Choroid plexus epithelial cell (primary cell): ENCODE measurements around the gene AP1B1.

Experiments used
- DNase-seq: peaks from one replicate; pipeline ENCODE4 v3.0.0-alpha.2; 2010; ENCODE audit warnings: low read depth
- H3K4me3 ChIP-seq: 2 replicates; pipeline ENCODE4 v1.5.1; 2011; ENCODE audit warnings: low read depth, mild to moderate bottlenecking, control low read depth, low read length, moderate library complexity
- CTCF ChIP-seq: conservative IDR thresholded peaks from 2 replicates; pipeline ENCODE4 v1.5.1; 2011; ENCODE audit warnings: low read depth, mild to moderate bottlenecking, control low read depth, inconsistent platforms, low read length, moderate library complexity

AP1B1 gene

DNA sequence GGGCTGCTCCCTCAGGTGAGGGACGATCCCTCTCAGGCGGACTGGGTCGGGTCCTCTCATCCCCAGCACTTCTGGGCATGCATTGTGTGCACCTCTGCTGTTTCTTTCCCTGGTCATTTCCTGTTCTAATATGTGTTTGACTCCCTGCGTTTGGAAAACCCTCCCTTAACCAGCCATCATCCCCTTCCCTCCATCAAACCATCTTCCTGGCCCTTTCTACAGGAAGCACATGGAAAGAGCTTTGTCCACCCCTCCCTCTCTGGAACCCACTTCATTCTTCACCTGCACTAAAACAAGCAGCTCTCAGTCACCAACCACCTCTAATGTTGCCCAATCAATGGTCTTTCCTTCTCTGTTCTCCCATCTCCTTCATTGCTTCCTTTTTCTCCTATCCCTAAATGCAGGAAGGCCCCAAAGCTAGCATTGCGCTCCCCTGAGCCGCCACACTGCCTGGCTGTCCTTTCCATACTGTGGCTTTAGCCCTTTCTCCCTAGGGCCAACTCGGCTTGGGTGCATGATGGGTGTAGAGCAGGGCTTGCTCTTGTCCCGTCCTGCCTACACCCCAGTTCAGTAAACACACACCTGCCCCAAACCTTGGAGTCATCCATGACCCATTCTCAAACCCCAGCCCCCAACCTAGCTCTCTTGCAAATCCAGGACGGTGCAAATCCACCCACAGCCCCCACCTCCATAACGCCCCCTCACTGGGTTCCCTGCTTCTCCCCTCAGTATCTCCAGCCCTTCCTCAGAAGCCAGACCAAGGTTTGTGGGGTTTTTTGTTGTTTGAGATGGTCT lies 87.4 kb downstream of the AP1B1 start:
- no peak overlapping the region for H3K4me3 ChIP-seq
- no peak for DNase-seq
- no peak for TF ChIP-seq CTCF

DNA sequence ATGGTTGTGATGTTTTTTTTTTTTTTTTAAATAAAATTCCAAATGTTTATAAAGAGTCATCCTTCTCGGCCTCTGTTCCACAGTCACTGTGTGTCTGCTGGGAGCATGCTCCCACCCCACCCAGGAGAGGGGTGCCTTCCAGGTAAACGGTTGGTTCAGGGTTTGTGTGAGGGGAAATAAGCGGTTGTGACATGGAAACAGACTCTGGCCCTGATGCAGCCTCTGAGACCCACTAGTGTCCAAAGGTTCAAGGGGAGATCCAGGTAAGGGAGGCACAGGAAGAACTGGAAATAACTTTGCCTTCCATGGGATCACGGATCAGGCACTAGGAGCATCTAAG lies 87.9 kb downstream of the AP1B1 start:
- no peak for TF ChIP-seq CTCF
- H3K4me3 ChIP-seq, result no peak overlapping the region
- DNase-seq, result no peak

DNA sequence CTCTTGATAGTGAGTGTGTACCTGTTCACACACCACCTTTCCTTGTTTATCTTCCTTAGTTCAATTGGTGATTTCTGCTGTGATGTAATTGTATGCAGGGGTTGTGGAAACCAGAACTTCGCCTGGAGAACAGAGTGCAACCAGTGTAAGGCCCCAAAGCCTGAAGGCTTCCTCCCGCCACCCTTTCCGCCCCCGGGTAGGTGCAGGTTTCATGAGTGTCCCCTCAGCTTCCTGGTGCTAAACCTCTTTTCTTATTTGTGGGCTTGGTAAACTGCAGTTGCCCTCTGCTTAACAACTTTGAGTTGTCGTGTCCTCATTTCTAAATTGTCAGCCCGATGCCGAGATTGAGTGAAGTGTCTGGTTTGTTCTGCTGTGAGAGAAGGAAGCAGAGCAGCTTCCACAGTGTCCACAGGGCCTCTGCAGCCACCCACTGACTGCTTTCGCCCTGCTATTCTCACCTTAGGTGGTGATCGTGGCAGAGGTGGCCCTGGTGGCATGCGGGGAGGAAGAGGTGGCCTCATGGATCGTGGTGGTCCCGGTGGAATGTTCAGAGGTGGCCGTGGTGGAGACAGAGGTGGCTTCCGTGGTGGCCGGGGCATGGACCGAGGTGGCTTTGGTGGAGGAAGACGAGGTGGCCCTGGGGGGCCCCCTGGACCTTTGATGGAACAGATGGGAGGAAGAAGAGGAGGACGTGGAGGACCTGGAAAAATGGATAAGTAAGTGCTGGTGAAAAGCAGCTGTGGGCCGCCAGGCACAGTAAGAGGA lies 89.1 kb downstream of the AP1B1 start:
- H3K4me3 ChIP-seq, result no peak overlapping the region
- DNase-seq, result no peak
- no peak for TF ChIP-seq CTCF

DNA sequence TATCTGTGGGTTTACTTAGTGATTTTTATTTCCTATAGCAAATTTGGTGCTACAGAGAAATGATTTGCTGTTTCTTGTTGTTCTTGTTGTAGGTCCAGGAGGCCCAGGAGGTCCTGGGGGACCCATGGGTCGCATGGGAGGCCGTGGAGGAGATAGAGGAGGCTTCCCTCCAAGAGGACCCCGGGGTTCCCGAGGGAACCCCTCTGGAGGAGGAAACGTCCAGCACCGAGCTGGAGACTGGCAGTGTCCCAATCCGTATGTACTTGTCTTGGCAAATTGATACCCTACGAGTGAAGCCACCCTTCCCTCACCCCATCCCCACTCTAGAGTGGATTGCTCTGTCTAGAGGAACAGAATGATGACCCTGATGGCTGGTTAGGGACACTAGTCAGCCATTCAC lies 89.7 kb downstream of the AP1B1 start:
- no peak for TF ChIP-seq CTCF
- H3K4me3 ChIP-seq, result no peak overlapping the region
- DNase-seq, result no peak

- no peak for DNase-seq
- no peak for TF ChIP-seq CTCF
- H3K4me3 ChIP-seq, result no peak overlapping the region
These were observed 96.0 kb downstream of the AP1B1 start for GRCh38 chr22:29292379-29292778.

GRCh38 chr22:29291215-29291614 lies 97.2 kb downstream of the AP1B1 start:
- TF ChIP-seq CTCF, result peak; percentile 7
- DNase-seq, result no peak
- no peak overlapping the region for H3K4me3 ChIP-seq
